ENCODE results near the gene SUGCT.

Gene SUGCT

DNA sequence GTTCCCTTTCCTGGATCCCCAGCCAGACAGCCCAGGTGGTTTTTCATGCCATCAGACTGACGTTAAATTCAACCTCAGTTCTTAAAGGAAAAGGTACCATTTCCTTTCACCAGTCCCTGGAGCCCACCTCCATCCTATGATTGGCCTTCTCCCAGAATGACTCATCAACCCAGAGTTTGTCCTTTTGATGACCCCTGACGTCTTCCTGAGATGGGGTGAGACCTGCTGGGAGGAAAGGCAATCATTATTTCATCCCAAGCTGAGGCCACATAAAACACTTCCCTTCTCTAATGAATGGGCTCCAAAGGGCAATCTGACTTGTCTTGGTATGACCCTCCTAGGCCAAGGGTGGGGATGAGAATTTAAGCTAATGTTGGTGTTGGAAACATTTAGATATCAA lies 750.7 kb downstream of the SUGCT start:
- DNase-seq (ENCODE audit: low spot score) = no peak
- no peak for TF ChIP-seq CTCF (IDR thresholded peaks at IDR 0.05; ENCODE audit: extremely low read depth, insufficient read depth, missing control alignments)
- in situ Hi-C loops (cut with MboI; ENCODE audit: low pct_unique_long_range_greater_than_20kb, low sequenced_read_pairs, unreplicated experiment) = no loop called here

DNA sequence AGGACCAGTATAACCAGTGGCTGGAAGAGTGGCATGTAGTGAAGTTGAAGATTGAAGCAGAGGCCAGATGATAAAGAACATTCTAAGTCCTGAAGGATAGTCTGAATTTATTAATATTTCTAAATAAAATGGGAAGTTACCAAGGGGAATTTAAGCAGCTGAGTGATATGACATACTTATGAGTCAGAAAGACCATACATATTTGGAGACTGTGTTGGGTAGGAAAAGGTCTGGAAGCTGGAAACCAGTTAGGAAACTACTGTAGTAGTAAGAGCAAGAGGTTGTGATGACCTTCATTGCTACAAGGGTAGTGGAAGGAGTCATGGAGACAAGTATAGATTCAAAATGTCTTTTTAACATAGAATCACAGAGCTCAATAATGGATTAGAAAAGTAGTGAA lies 752.3 kb downstream of the SUGCT start:
- DNase-seq (ENCODE audit: low spot score) = no peak
- no peak for TF ChIP-seq CTCF (IDR thresholded peaks at IDR 0.05; ENCODE audit: extremely low read depth, insufficient read depth, missing control alignments)
- in situ Hi-C loops (cut with MboI; ENCODE audit: low pct_unique_long_range_greater_than_20kb, low sequenced_read_pairs, unreplicated experiment) = no loop called here

DNA sequence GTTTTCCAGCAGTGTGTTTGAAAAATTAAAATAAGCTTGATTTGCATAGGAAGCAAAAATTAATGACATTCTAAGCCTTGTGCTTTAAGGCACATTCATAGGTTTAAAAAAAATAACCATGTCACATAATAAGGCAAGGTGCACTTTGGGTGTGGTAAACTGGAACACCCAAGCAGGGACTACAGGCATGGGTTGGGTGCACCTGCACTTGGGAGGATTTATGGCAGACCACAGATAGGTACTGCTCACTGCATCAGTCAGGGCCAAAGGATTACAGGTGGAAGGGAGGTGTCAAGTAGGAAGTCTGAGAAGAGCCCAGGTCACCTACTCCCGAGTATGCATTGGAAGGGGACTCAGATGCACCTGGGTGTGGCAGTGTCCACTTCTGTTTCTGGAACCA lies 753.7 kb downstream of the SUGCT start:
- no peak for DNase-seq (ENCODE audit: low spot score)
- no peak for TF ChIP-seq CTCF (IDR thresholded peaks at IDR 0.05; ENCODE audit: extremely low read depth, insufficient read depth, missing control alignments)
- in situ Hi-C loops (cut with MboI; ENCODE audit: low pct_unique_long_range_greater_than_20kb, low sequenced_read_pairs, unreplicated experiment) = no loop called here

DNA sequence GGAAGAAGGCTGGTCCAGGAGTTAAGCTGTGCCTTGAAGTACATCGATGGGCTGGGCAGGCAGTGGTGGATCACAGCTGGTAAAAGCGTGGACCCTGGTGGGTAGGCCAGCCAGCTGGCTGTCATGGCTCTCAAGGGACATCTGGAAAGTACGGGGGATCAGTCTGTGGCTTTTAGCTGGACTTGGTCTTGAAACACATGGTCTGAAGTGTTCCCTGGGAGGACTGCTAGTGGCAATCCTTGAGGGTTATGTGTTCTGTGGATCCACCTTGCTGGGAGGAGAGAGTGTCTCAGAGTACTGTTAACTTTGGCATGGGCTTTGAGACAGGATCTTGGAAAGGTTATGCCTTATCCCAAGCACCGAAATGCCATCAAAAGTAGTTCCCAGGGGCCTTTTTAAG lies 754.3 kb downstream of the SUGCT start:
- no peak for TF ChIP-seq CTCF (IDR thresholded peaks at IDR 0.05; ENCODE audit: extremely low read depth, insufficient read depth, missing control alignments)
- no peak for DNase-seq (ENCODE audit: low spot score)
- in situ Hi-C loops (cut with MboI; ENCODE audit: low pct_unique_long_range_greater_than_20kb, low sequenced_read_pairs, unreplicated experiment) = no loop called here

GRCh38 chr7:40889539-40889938 lies 754.7 kb downstream of the SUGCT start:
- DNase-seq (ENCODE audit: low spot score) = no peak
- in situ Hi-C loops (cut with MboI; ENCODE audit: low pct_unique_long_range_greater_than_20kb, low sequenced_read_pairs, unreplicated experiment) = no loop called here
- no peak for TF ChIP-seq CTCF (IDR thresholded peaks at IDR 0.05; ENCODE audit: extremely low read depth, insufficient read depth, missing control alignments)

- no peak for DNase-seq (ENCODE audit: low spot score)
- TF ChIP-seq CTCF (IDR thresholded peaks at IDR 0.05; ENCODE audit: extremely low read depth, insufficient read depth, missing control alignments) = no peak
- in situ Hi-C loops (cut with MboI; ENCODE audit: low pct_unique_long_range_greater_than_20kb, low sequenced_read_pairs, unreplicated experiment) = no loop called here
Measured at GRCh38 chr7:40890088-40890692, 755.4 kb downstream of the SUGCT start.

DNA sequence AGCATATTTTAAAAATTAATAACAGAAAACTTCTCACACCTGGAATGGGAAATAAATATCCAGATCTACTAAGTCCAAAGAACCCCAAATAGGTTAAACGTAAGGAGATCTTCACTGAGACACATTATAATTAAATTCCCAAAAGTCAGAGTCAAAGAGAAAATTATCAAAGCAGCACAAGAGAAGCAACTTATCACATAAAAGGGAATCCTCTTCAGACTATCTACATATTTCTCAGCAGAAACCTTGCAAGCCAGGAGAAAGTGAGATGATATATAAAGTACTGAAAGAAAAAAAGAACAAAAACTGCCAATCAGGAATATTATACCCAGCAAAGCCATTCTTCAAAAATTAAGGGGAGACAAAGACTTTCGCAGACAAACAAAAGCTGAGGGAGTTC lies 756.4 kb downstream of the SUGCT start:
- DNase-seq (ENCODE audit: low spot score) = no peak
- no peak for TF ChIP-seq CTCF (IDR thresholded peaks at IDR 0.05; ENCODE audit: extremely low read depth, insufficient read depth, missing control alignments)
- in situ Hi-C loops (cut with MboI; ENCODE audit: low pct_unique_long_range_greater_than_20kb, low sequenced_read_pairs, unreplicated experiment) = no loop called here

Measured in GM13977 (cell line).